A549 treated with CORT108297 at 1 μM for 4 hours (cell line): ENCODE results near the gene TARBP2. TPM values are rescaled to one million over a fixed set of nuclear protein-coding genes. Genes with fewer than 3 reads are reported as not detected.

Experiments
- total RNA-seq: library from RNA; stranded (reverse); fragments of 200-300 nt; extraction: Qiagen RNA extraction; gene quantifications from 5 replicates; pipeline ENCODE4 v1.2.3, GENCODE V29; 2022

Gene TARBP2
- total RNA-seq: 40.6 to 62.1 TPM (median 60.8 TPM) in 5 replicates

GRCh38 chr12:53500776-53501614 is at the start of gene TARBP2:
Gene TARBP2, plus strand, starts transcription at chr12:53501283. Its CDS starts 126 bp downstream, at chr12:53501409.

GRCh38 chr12:53451661-53452158 is 49.4 kb upstream of the TARBP2 start, which contains the start of gene PCBP2:
Gene PCBP2, plus strand, starts transcription at chr12:53452102. Its CDS starts 2,699 bp downstream, at chr12:53454801.

GRCh38 chr12:53499266-53500141 is 1.6 kb upstream of the TARBP2 start, which contains the start of gene MAP3K12:
Gene MAP3K12, minus strand, starts transcription at chr12:53499458. Its CDS starts 12,067 bp downstream, at chr12:53487391.

GRCh38 chr12:53506881-53507602 is 6.0 kb downstream of the TARBP2 start, which contains the start of gene NPFF:
Gene NPFF, minus strand, starts transcription at chr12:53507484. Its CDS starts 10 bp downstream, at chr12:53507474.

Other genes with a start within 250 kb of the TARBP2 start
- 15.3 to 23.5 TPM (median 19.9 TPM) in 5 replicates for gene ESPL1, start 233.0 kb upstream of the TARBP2 start, total RNA-seq
- gene PFDN5, start 205.7 kb upstream of the TARBP2 start, total RNA-seq: 472 to 519 TPM (median 490 TPM) in 5 replicates
- gene MYG1, start 201.6 kb upstream of the TARBP2 start, total RNA-seq: 75.1 to 107 TPM (median 97.5 TPM) in 5 replicates
- gene AAAS, start 179.7 kb upstream of the TARBP2 start, total RNA-seq: 76.4 to 83.0 TPM (median 81.6 TPM) in 5 replicates
- 0.08 TPM in 1 of 5 replicates, not detected in the others for gene SP7, start 164.9 kb upstream of the TARBP2 start, total RNA-seq
- 18.6 to 26.9 TPM (median 22.5 TPM) in 5 replicates for gene SP1, start 121.1 kb upstream of the TARBP2 start, total RNA-seq
- 1.0 to 2.1 TPM (median 1.4 TPM) in 5 replicates for gene AMHR2, start 77.4 kb upstream of the TARBP2 start, total RNA-seq
- 307 to 394 TPM (median 366 TPM) in 5 replicates for gene PRR13, start 59.5 kb upstream of the TARBP2 start, total RNA-seq
- 625 to 659 TPM (median 634 TPM) in 5 replicates for gene PCBP2, start 49.2 kb upstream of the TARBP2 start, total RNA-seq
- gene MAP3K12, start 1.8 kb upstream of the TARBP2 start, total RNA-seq: 10.1 to 18.8 TPM (median 17.3 TPM) in 5 replicates
- not detected in 5 replicates for gene NPFF, start 6.2 kb downstream of the TARBP2 start, total RNA-seq
- 16.3 to 18.9 TPM (median 17.7 TPM) in 5 replicates for gene ATF7, start 125.1 kb downstream of the TARBP2 start, total RNA-seq
- gene ATP5MC2, start 174.8 kb downstream of the TARBP2 start, total RNA-seq: 597 to 726 TPM (median 680 TPM) in 5 replicates
- gene CALCOCO1, start 226.2 kb downstream of the TARBP2 start, total RNA-seq: 17.3 to 24.8 TPM (median 21.1 TPM) in 5 replicates